ENCODE measurements around the gene TCF23. TPM values are rescaled to one million over a fixed set of nuclear protein-coding genes. Genes with fewer than 3 reads are reported as not detected.

Gene TCF23
- total RNA-seq, 2 experiments from 2014 or later: not detected

- H3K4me1 Mint-ChIP-seq (ENCODE audit: low read depth): no peaks in the 10 kb centered on the region
- H3K27ac Mint-ChIP-seq: no peak overlapping the region
- no peak overlapping the region for H3K4me3 Mint-ChIP-seq
- DNase-seq: no peak
- Histone ChIP-seq H3K27ac (ENCODE audit: low read depth in 1 of 2, low read length in 2 of 2) (no peak overlapping the region), H3K27me3 (ENCODE audit: control insufficient read depth in 1 of 2, insufficient read depth in 2 of 2, low read length in 2 of 2) (no peaks in the 10 kb centered on the region), H3K4me3 (ENCODE audit: low read length) (no peak overlapping the region), H3K36me3 (ENCODE audit: insufficient read depth, low read length) (peaks cover 66% of the 10 kb centered on the region), H3K4me1 (ENCODE audit: insufficient read depth, low read length) (peaks cover 10% of the 10 kb centered on the region), H3K9me3 (ENCODE audit: control insufficient read depth in 1 of 2, insufficient read depth in 1 of 2, low read length in 2 of 2) (no peaks in the 10 kb centered on the region)
- CTCF ChIA-PET: no interaction called here
- no peaks in the 10 kb centered on the region for H3K9me3 Mint-ChIP-seq
- no peak for ATAC-seq (ENCODE audit: poor library complexity)
- TF ChIP-seq CTCF (IDR thresholded peaks at IDR 0.05): no peak
- intact Hi-C loops (cut with DNase I, micrococcal nuclease): no loop called here
- peaks cover 99% of the 10 kb centered on the region for H3K36me3 Mint-ChIP-seq (ENCODE audit: low read depth)
- H3K27me3 Mint-ChIP-seq: no peaks in the 10 kb centered on the region
- POLR2A ChIA-PET: no interaction called here
Observed at GRCh38 chr2:27203741-27204140, 54.9 kb downstream of the TCF23 start.

- ChIA-PET POLR2A (no interaction called here), CTCF (no interaction called here)
- ATAC-seq (ENCODE audit: poor library complexity) (no peak), DNase-seq (peak in 1 of 14 experiments; percentile 18)
- no peak overlapping the region for H3K27ac ChIP-seq (ENCODE audit: low read depth in 1 of 2, low read length in 2 of 2)
- intact Hi-C loops (cut with DNase I, micrococcal nuclease): no loop called here
- no peak overlapping the region for H3K4me3 Mint-ChIP-seq
- no peaks in the 10 kb centered on the region for H3K9me3 Mint-ChIP-seq
- peaks cover 5% of the 10 kb centered on the region for H3K4me1 Mint-ChIP-seq (ENCODE audit: low read depth)
- peaks cover 10% of the 10 kb centered on the region for H3K4me1 ChIP-seq (ENCODE audit: insufficient read depth, low read length)
- no peak overlapping the region for H3K4me3 ChIP-seq (ENCODE audit: low read length)
- no peak for TF ChIP-seq CTCF (IDR thresholded peaks at IDR 0.05)
- H3K36me3 Mint-ChIP-seq (ENCODE audit: low read depth): peaks cover 99% of the 10 kb centered on the region
- no peaks in the 10 kb centered on the region for H3K9me3 ChIP-seq (ENCODE audit: control insufficient read depth in 1 of 2, insufficient read depth in 1 of 2, low read length in 2 of 2)
- H3K27me3 Mint-ChIP-seq: no peaks in the 10 kb centered on the region
- peaks cover 66% of the 10 kb centered on the region for H3K36me3 ChIP-seq (ENCODE audit: insufficient read depth, low read length)
- no peaks in the 10 kb centered on the region for H3K27me3 ChIP-seq (ENCODE audit: control insufficient read depth in 1 of 2, insufficient read depth in 2 of 2, low read length in 2 of 2)
- no peak overlapping the region for H3K27ac Mint-ChIP-seq
Observed at GRCh38 chr2:27204566-27204965, 55.8 kb downstream of the TCF23 start.

GRCh38 chr2:27205206-27205605 lies 56.4 kb downstream of the TCF23 start:
- POLR2A ChIA-PET: no interaction called here
- H3K9me3 ChIP-seq (ENCODE audit: control insufficient read depth in 1 of 2, insufficient read depth in 1 of 2, low read length in 2 of 2): no peaks in the 10 kb centered on the region
- CTCF ChIA-PET: no interaction called here
- Mint-ChIP-seq H3K36me3 (ENCODE audit: low read depth) (peaks cover 98% of the 10 kb centered on the region), H3K27ac (peak overlapping the region; percentile 4), H3K27me3 (no peaks in the 10 kb centered on the region), H3K4me1 (ENCODE audit: low read depth) (peaks cover 11% of the 10 kb centered on the region), H3K4me3 (no peak overlapping the region), H3K9me3 (no peaks in the 10 kb centered on the region)
- peaks cover 10% of the 10 kb centered on the region for H3K4me1 ChIP-seq (ENCODE audit: insufficient read depth, low read length)
- no peaks in the 10 kb centered on the region for H3K27me3 ChIP-seq (ENCODE audit: control insufficient read depth in 1 of 2, insufficient read depth in 2 of 2, low read length in 2 of 2)
- TF ChIP-seq CTCF (IDR thresholded peaks at IDR 0.05): no peak
- intact Hi-C loops (cut with DNase I, micrococcal nuclease): no loop called here
- H3K36me3 ChIP-seq (ENCODE audit: insufficient read depth, low read length): peaks cover 63% of the 10 kb centered on the region
- DNase-seq (no peak), ATAC-seq (ENCODE audit: poor library complexity) (no peak)
- no peak overlapping the region for H3K27ac ChIP-seq (ENCODE audit: low read depth in 1 of 2, low read length in 2 of 2)
- H3K4me3 ChIP-seq (ENCODE audit: low read length): no peak overlapping the region
